Measurements from ENCODE around the gene RASEF.

The RASEF gene

GRCh38 chr9:83012168-83012921 lies 50.6 kb downstream of the RASEF start:
- no peak for DNase-seq

GRCh38 chr9:83011611-83012010 lies 51.3 kb downstream of the RASEF start:
- no peak for DNase-seq

GRCh38 chr9:83007521-83008300 lies 55.2 kb downstream of the RASEF start:
- DNase-seq, result no peak

- DNase-seq, result no peak
Measured at GRCh38 chr9:83006378-83006777, 56.6 kb downstream of the RASEF start.

- no peak for DNase-seq
Measured at GRCh38 chr9:83005963-83006362, 57.0 kb downstream of the RASEF start.

- no peak for DNase-seq
Measured at GRCh38 chr9:83005361-83005760, 57.6 kb downstream of the RASEF start.

- DNase-seq, result no peak
Measured at GRCh38 chr9:83002329-83002728, 60.6 kb downstream of the RASEF start.

- DNase-seq, result no peak
Measured at GRCh38 chr9:83000765-83001164, 62.2 kb downstream of the RASEF start.

GRCh38 chr9:82998409-82998808 lies 64.5 kb downstream of the RASEF start:
- DNase-seq, result no peak

GRCh38 chr9:82997476-82998140 lies 65.3 kb downstream of the RASEF start:
- DNase-seq, result no peak

- DNase-seq, result no peak
Measured at GRCh38 chr9:82996941-82997340, 66.0 kb downstream of the RASEF start.

GRCh38 chr9:82993856-82994605 lies 68.9 kb downstream of the RASEF start:
- no peak for DNase-seq

GRCh38 chr9:82991671-82992070 lies 71.3 kb downstream of the RASEF start:
- no peak for DNase-seq

- DNase-seq, result no peak
Measured at GRCh38 chr9:82989929-82990328, 73.0 kb downstream of the RASEF start.

GRCh38 chr9:82988488-82988887 lies 74.5 kb downstream of the RASEF start:
- no peak for DNase-seq

- no peak for DNase-seq
Measured at GRCh38 chr9:82987370-82988189, 75.4 kb downstream of the RASEF start.

- DNase-seq, result no peak
Measured at GRCh38 chr9:82981552-82981951, 81.4 kb downstream of the RASEF start.

- no peak for DNase-seq
Measured at GRCh38 chr9:82975176-82975575, 87.8 kb downstream of the RASEF start.

- DNase-seq, result no peak
Measured at GRCh38 chr9:82972446-82972845, 90.5 kb downstream of the RASEF start.

GRCh38 chr9:82970359-82970758 lies 92.6 kb downstream of the RASEF start:
- no peak for DNase-seq

GRCh38 chr9:82969291-82969690 lies 93.7 kb downstream of the RASEF start:
- DNase-seq, result no peak

GRCh38 chr9:82968816-82969215 lies 94.1 kb downstream of the RASEF start:
- DNase-seq, result no peak

Data from T-helper 1 cell (primary cell).